Measurements from ENCODE around the gene MPLKIP. TPM values are rescaled to one million over a fixed set of nuclear protein-coding genes. Genes with fewer than 3 reads are reported as not detected.
A peak's percentile ranks its signal among the peaks of the same experiment; 100 is the strongest.

MPLKIP gene
- total RNA-seq, 1 experiment from 2014 or later: 61.6 TPM

DNA sequence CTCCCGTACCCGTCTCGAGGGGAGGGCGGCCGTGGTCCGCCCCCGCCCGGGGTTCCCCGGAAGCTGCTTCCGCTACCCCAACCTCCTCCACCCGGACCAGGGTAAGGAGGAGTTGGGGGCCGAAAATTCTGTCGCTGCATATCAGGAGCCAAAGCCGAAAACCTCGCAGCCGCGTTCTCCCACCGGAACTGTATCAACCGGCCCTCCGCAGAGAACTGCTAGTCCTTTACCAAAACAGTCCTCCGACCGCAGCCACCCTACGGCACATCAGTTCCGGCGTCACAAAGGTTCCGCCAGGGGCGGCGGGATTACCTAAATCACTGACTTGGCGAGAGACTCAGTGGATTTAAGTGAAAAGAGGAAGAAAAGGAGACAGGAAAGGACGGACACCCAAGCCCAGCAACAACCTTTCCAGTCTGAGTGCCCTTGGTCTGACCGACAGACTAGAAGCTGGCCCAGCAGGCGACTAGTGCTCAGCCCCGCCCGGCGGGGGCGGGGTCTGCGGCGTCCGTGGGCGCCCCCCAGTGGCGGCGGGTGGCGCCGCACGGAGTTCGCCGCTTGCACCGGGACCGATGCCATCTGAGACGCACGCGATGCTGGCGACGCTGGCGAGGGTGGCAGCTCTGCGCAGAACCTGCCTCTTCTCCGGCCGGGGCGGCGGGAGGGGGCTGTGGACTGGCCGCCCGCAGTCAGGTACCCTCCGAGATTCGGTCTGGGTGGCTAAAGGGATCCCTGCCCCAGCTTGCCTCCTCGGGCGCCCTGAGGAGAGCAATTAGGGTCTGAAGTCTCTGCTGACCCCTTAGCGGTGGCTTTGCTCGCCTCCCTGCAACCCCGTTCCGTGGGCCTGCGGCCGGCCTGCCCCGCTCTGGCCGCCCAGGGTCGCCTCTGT lies at the start of gene MPLKIP, which contains the start of gene SUGCT (continued):
- TF ChIP-seq, protein P1, sequence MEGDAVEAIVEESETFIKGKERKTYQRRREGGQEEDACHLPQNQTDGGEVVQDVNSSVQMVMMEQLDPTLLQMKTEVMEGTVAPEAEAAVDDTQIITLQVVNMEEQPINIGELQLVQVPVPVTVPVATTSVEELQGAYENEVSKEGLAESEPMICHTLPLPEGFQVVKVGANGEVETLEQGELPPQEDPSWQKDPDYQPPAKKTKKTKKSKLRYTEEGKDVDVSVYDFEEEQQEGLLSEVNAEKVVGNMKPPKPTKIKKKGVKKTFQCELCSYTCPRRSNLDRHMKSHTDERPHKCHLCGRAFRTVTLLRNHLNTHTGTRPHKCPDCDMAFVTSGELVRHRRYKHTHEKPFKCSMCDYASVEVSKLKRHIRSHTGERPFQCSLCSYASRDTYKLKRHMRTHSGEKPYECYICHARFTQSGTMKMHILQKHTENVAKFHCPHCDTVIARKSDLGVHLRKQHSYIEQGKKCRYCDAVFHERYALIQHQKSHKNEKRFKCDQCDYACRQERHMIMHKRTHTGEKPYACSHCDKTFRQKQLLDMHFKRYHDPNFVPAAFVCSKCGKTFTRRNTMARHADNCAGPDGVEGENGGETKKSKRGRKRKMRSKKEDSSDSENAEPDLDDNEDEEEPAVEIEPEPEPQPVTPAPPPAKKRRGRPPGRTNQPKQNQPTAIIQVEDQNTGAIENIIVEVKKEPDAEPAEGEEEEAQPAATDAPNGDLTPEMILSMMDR (IDR thresholded peaks at IDR 0.05): peak; percentile 89
- no peak; the same call in none of the 2 replicates for TF ChIP-seq NR2C2 (CRISPR knock-in tag; IDR thresholded peaks at IDR 0.05)
- peak; percentile 78; the same call in 1 of the 2 replicates for TF ChIP-seq MYBL2 (CRISPR knock-in tag; IDR thresholded peaks at IDR 0.05)
- peak; percentile 92 for TF ChIP-seq SP1 (CRISPR knock-in tag; conservative IDR thresholded peaks at IDR 0.05)
- no peak for TF ChIP-seq MXD4 (CRISPR knock-in tag; IDR thresholded peaks at IDR 0.05; ENCODE audit: borderline replicate concordance)
- TF ChIP-seq, protein P2, sequence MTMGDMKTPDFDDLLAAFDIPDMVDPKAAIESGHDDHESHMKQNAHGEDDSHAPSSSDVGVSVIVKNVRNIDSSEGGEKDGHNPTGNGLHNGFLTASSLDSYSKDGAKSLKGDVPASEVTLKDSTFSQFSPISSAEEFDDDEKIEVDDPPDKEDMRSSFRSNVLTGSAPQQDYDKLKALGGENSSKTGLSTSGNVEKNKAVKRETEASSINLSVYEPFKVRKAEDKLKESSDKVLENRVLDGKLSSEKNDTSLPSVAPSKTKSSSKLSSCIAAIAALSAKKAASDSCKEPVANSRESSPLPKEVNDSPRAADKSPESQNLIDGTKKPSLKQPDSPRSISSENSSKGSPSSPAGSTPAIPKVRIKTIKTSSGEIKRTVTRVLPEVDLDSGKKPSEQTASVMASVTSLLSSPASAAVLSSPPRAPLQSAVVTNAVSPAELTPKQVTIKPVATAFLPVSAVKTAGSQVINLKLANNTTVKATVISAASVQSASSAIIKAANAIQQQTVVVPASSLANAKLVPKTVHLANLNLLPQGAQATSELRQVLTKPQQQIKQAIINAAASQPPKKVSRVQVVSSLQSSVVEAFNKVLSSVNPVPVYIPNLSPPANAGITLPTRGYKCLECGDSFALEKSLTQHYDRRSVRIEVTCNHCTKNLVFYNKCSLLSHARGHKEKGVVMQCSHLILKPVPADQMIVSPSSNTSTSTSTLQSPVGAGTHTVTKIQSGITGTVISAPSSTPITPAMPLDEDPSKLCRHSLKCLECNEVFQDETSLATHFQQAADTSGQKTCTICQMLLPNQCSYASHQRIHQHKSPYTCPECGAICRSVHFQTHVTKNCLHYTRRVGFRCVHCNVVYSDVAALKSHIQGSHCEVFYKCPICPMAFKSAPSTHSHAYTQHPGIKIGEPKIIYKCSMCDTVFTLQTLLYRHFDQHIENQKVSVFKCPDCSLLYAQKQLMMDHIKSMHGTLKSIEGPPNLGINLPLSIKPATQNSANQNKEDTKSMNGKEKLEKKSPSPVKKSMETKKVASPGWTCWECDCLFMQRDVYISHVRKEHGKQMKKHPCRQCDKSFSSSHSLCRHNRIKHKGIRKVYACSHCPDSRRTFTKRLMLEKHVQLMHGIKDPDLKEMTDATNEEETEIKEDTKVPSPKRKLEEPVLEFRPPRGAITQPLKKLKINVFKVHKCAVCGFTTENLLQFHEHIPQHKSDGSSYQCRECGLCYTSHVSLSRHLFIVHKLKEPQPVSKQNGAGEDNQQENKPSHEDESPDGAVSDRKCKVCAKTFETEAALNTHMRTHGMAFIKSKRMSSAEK (CRISPR knock-in tag; IDR thresholded peaks at IDR 0.05; ENCODE audit: borderline replicate concordance): no peak
- TF ChIP-seq NFYB (CRISPR knock-in tag; conservative IDR thresholded peaks at IDR 0.05; ENCODE audit: low read depth): no peak
- TF ChIP-seq CREM (CRISPR knock-in tag; IDR thresholded peaks at IDR 0.05): peak; percentile 56; the same call in 1 of the 2 replicates
- no peak for TF ChIP-seq ZNF263 (CRISPR knock-in tag; IDR thresholded peaks at IDR 0.05; ENCODE audit: low read depth)
- TF ChIP-seq, protein P3, sequence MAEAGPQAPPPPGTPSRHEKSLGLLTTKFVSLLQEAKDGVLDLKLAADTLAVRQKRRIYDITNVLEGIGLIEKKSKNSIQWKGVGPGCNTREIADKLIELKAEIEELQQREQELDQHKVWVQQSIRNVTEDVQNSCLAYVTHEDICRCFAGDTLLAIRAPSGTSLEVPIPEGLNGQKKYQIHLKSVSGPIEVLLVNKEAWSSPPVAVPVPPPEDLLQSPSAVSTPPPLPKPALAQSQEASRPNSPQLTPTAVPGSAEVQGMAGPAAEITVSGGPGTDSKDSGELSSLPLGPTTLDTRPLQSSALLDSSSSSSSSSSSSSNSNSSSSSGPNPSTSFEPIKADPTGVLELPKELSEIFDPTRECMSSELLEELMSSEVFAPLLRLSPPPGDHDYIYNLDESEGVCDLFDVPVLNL (CRISPR knock-in tag; IDR thresholded peaks at IDR 0.05; ENCODE audit: borderline replicate concordance, low read depth): no peak
- TF ChIP-seq, protein P4, sequence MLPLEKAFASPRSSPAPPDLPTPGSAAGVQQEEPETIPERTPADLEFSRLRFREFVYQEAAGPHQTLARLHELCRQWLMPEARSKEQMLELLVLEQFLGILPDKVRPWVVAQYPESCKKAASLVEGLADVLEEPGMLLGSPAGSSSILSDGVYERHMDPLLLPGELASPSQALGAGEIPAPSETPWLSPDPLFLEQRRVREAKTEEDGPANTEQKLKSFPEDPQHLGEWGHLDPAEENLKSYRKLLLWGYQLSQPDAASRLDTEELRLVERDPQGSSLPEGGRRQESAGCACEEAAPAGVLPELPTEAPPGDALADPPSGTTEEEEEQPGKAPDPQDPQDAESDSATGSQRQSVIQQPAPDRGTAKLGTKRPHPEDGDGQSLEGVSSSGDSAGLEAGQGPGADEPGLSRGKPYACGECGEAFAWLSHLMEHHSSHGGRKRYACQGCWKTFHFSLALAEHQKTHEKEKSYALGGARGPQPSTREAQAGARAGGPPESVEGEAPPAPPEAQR (CRISPR knock-in tag; IDR thresholded peaks at IDR 0.05): no peak
- TF ChIP-seq, protein P5, sequence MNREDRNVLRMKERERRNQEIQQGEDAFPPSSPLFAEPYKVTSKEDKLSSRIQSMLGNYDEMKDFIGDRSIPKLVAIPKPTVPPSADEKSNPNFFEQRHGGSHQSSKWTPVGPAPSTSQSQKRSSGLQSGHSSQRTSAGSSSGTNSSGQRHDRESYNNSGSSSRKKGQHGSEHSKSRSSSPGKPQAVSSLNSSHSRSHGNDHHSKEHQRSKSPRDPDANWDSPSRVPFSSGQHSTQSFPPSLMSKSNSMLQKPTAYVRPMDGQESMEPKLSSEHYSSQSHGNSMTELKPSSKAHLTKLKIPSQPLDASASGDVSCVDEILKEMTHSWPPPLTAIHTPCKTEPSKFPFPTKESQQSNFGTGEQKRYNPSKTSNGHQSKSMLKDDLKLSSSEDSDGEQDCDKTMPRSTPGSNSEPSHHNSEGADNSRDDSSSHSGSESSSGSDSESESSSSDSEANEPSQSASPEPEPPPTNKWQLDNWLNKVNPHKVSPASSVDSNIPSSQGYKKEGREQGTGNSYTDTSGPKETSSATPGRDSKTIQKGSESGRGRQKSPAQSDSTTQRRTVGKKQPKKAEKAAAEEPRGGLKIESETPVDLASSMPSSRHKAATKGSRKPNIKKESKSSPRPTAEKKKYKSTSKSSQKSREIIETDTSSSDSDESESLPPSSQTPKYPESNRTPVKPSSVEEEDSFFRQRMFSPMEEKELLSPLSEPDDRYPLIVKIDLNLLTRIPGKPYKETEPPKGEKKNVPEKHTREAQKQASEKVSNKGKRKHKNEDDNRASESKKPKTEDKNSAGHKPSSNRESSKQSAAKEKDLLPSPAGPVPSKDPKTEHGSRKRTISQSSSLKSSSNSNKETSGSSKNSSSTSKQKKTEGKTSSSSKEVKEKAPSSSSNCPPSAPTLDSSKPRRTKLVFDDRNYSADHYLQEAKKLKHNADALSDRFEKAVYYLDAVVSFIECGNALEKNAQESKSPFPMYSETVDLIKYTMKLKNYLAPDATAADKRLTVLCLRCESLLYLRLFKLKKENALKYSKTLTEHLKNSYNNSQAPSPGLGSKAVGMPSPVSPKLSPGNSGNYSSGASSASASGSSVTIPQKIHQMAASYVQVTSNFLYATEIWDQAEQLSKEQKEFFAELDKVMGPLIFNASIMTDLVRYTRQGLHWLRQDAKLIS (CRISPR knock-in tag; IDR thresholded peaks at IDR 0.05; ENCODE audit: borderline replicate concordance): no peak
- no peak for TF ChIP-seq ZNF671 (CRISPR knock-in tag; IDR thresholded peaks at IDR 0.05)
- TF ChIP-seq EMX1 (CRISPR knock-in tag; IDR thresholded peaks at IDR 0.05): no peak

Measured in WTC11 (cell line).